Renal cortex interstitium (tissue), 11 donors: ENCODE results near the gene TSHZ2. TPM values are rescaled to one million over a fixed set of nuclear protein-coding genes. Genes with fewer than 3 reads are reported as not detected.
"Not testable (repeated sequence)": the region's sequence is repeated elsewhere in the genome, so short reads cannot be mapped to it uniquely, and the experiment has no call there.

Experiments used
- DNase-seq, 11 donors: peaks; one replicate each; pipeline ENCODE4 v3.0.0-alpha.2; 2013; ENCODE audit warnings: low read depth in 9 of 11, low spot score in 4 of 11; ENCODE audit errors: extremely low read depth in 1 of 11
- polyA plus RNA-seq, 3 donors: library from polyadenylated mRNA; unstranded; fragments of 120-200 nt; gene quantifications; one replicate each; pipeline ENCODE4 v1.2.1, GENCODE V29; 2013; ENCODE audit not compliant: insufficient read length in 3 of 3

Gene TSHZ2
- polyA plus RNA-seq, 3 donors = 12.8 to 15.9 (median 13.3) TPM

GRCh38 chr20:52948491-52948890 is 23.7 kb upstream of the TSHZ2 start:
- DNase-seq = no peak

GRCh38 chr20:52953020-52953419 is 19.1 kb upstream of the TSHZ2 start:
- DNase-seq = no peak

DNA sequence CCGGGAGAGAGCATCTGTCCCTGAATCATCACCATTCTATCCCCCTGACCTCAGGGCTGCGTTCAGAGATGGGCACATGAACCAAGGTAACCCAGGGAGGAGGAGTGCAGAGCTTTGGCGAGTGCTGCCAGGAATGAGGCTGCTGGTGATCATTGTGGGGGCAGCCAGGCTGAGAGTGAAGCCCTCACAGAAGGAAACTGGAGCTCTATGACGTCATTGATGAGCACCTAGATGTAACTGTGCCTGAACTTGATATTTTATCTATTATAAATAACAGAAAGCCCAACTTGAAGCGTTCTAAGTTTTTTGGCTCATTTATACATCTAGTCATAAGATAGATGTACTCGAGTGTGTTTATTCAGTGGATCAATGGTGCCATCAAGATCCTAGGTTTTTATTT is 17.3 kb upstream of the TSHZ2 start:
- DNase-seq = no peak

GRCh38 chr20:52958211-52958610 is 13.9 kb upstream of the TSHZ2 start:
- no peak for DNase-seq

- peak in 7 of 11 donors; percentile 58 to 82 (median 73) for DNase-seq
These were observed 13.0 kb upstream of the TSHZ2 start for GRCh38 chr20:52959125-52959524.

GRCh38 chr20:52962183-52962582 is 10.0 kb upstream of the TSHZ2 start:
- DNase-seq = no peak

DNA sequence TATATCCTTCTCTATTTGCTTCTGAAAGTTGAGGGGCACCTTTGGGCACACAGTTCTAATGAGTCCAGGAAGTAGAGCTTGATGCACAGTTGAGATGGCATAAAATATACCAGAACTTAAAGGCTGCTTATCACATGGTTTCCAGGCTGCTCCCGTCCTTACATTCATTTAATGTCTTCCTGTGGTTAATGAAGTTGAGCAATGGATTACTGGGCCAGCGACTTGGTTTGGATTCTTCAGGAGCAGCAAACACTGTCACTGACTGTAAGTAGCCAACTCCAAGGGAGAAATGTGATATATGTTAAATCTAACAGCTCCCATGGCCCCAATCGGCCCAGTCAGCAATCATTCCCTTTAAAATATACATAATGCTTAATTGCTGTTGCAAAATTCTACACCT is 9.0 kb upstream of the TSHZ2 start:
- no peak for DNase-seq

DNA sequence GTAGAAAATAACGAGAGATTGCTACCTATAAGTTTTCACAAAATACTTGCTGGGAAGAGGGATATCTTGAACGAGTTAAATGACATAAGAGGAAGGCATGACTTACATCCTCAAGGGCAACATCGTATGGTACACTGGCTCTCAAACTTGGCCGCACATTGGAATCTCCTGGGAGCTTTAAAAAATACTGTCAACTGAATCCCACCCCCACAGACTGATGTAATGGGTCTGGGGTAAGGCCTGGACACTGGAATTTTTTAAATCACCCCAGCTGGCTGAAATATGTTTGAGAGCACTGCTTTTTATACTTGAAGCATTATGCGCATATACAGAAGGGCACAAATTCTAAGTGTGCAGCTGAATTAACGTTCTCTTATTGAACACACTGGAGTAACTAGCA is 8.0 kb upstream of the TSHZ2 start:
- peak in 1 of 11 donors; percentile 25 for DNase-seq

- no peak for DNase-seq
These were observed 6.8 kb upstream of the TSHZ2 start for GRCh38 chr20:52965380-52965779.

DNA sequence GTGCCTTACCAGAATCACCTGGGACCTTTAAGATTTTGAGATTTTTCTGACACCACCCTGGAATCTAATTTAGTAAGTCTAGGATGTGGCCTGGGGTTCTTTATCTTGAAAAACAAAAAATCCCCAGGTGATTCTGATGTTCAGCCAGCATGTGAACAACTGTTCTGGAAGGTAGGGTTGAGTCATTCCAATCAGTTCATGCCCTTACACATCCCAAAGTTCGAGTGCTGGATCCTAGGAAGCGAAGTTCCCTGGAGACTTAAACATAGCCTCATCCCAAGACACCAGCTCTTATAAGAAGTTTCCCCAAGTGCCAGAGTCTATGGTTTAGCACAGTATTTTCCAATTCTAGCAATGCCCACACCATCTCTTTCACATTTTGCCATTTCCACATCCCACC is 6.3 kb upstream of the TSHZ2 start:
- DNase-seq = no peak

DNA sequence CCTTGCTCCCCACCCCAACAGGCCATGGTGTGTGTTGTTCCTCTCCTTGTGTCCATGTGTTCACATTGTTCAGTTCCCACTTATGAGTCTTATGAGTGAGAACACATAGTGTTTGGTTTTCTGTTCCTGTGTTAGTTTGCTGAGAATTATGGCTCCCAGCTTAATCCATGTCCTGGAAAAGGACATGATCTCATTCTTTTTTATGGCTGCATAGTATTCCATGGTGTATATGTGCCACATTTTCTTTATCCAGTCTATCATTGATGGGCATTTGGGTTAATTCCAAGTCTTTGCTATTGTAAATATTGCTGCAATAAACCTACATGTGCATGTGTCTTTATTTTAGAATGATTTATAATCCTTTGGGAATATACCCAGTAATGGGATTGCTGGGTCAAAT is 5.6 kb upstream of the TSHZ2 start:
- DNase-seq = not testable (repeated sequence)

DNA sequence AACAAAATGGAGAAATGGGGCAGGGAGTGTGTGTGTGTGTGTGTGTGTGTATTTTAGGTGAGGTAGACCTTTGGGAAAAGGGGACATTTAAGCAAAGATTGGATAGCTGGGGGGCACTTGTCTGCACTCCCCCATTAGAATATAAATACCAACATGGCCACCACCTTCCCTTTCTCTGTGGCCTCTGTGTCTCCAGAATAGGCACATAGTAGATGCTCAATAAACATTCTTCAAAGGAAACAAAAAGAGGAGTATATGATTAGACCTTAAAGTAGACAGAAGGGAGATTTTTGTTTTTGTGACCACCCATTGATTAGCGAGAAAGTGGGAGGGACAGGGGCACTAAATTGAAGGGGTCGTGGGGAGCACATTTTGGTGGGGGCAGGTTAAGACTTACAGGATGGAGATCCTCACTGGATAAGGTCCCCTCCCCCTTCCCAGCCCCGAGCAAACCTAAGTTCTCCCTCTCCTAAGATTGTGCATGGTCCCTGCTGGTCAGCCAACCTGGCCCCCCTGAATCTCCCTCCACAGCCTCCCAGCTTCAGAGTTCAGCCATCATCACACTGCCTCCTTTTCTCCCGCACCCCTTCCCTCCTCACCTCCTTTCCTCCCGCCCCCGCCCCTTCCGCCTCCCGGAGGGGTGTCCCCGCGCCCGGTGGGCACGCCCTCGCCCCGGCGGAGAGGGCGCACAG is 514 bp upstream of the TSHZ2 start:
- DNase-seq = no peak

- DNase-seq = peak in 2 of 11 donors; percentile 33 to 49
These were observed 1.0 kb downstream of the TSHZ2 start for GRCh38 chr20:52972965-52973819.

- DNase-seq = no peak
These were observed 2.0 kb downstream of the TSHZ2 start for GRCh38 chr20:52974179-52974594.

GRCh38 chr20:52975029-52975732 is 3.0 kb downstream of the TSHZ2 start:
- no peak for DNase-seq

- no peak for DNase-seq
These were observed 3.8 kb downstream of the TSHZ2 start for GRCh38 chr20:52975803-52976531.

DNA sequence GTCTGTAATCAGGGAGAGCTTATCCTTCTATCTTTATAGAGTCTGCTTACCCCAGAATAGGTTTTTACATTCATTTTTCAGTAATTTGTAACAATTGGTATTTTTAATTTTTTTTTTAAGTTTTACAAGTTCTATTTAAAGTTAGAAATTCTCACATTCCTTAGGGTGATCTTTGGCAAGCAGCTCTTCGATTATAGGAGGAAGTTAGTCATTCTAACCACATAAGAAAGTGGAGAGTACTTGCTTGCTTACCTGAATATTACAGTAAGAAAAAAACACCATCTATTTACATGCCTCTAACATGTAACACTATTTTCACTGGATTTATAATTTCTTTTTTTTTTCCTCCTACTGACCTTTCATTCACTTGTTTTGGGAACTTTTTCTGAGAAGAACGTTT is 6.7 kb downstream of the TSHZ2 start:
- DNase-seq = no peak

DNA sequence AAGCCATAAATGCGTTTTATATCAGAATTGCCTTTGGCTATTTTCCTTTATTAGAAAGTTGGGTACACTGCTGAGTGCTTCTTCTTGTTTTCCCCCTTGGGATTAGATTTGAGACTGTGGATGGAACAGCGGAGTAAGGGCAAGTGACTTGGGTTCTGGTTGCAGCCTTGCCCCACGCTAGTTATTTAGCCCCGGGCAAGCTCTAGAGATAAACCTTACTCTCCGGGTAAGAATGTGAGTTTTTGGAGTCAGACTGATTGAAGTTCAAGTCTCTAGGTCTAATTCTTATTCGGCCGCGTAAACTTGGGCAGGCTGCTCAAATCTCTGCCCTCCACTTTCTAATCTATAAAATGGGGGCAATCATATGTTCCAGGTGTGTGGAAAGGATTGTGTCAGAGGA is 8.9 kb downstream of the TSHZ2 start:
- DNase-seq = no peak

DNA sequence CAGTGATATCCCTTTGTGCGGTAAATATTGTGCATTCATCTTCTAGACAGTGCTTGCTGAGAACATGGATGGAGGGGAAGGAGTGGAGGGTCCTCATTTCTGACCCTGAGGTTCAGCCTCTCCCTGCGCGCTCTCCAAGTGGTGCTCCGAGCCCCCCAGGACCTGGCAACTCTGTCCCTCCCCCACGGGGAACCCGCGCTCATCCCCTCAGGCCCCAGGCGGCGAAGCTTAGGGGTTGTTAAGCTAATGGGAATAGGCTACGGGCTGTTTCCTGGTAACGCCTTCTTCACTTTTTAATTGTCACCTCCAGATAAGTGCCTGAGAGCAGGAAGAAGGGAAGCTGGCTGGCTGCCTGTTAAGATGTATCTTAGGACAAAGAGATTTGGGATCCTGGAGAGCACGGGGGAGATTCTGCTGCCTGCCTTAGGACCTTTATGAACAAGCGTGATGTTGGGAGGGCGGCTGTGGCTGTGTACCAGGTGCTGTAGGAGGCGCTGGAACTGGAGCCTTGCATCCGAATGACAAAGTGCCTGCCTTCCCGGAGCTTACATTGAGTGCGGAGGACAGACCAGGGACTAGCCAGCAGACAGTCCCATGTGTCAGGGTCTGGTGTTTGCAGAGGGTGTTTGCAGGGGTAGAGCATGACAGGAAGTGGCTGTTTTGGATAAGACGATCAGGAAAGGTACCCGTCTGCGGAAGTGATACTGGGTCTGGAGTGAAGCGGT is 11.7 kb downstream of the TSHZ2 start:
- no peak for DNase-seq
